ENCODE data around the gene ZNF135. TPM values are rescaled to one million over a fixed set of nuclear protein-coding genes. Genes with fewer than 3 reads are reported as not detected.

The ZNF135 gene
- total RNA-seq: 0.46 and 3.2 TPM in 2 replicates

DNA sequence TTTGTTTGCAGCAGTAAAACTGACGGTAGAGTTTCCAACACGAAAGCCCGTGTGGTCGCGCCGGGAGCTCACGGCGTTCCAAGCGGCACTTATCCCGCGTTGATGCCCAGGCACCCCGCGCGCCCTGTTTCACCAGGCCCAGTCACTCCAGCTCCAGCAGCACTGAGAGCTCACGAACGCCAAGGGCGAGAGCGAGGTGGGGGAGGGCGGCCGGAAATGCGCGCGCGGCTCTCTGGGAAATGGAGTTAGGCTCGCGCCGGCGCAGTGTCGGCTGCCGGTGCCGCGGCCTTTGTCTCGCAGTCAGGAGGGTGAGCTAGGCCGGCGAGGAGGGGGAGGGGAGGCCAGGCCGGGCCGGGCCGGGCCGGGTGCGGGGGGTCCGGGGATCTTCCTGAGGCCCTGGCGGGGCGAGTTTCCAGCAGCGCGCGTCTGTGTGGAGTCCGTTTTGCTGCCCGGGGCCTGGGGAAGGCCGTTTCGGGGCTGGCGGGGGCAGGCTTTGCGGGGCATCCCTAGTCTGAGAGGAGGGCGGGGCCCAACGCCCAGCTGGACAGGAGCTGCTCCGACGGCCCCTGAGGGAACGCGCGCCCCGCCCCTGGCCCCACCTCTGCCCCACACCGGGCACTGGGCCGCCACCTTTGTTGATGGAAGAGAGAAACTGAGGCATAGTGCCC, at the start of gene ZNF135:
ZNF135 (plus strand) TSS at position 280 of the 668 bp plus-strand sequence. CDS start 721 bp downstream, outside the sequence.
- peak; percentile 20 for DNase-seq (ENCODE audit: low read depth, low spot score)

- DNase-seq (ENCODE audit: low read depth, low spot score): no peak
These were observed 49.8 kb upstream of the ZNF135 start for GRCh38 chr19:58009301-58009665.

DNA sequence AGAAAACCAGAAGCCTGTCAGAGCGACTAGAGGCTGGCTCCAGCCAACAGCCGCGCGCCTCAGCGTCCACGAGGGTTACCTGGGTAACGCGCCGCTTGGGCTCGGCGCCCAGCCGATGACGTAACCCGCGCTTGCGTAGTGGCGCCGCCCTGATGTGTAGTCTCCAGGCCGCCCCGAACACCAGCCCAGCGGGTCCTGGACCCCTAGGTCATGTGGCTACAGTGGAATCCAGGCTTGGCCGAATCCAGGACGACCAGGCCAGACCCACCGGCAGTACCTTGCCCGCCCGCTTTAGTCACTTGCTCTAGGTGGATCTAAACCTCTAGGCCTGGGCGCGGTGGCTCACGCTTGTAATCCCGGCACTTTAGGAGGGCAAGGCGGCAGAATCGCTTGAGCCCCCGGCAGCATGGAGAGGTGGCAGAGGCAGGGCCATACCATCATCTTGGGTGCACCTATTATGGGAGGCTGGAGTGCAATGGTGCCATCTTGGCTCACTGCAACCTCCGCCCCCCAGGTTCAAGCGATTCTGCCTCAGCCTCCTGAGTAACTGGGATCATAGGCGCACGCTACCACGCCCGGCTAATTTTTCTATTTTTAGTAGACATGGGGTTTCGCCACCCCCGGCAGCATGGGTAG, 49.3 kb upstream of the ZNF135 start:
- peak; percentile 53 for DNase-seq (ENCODE audit: low read depth, low spot score)

DNA sequence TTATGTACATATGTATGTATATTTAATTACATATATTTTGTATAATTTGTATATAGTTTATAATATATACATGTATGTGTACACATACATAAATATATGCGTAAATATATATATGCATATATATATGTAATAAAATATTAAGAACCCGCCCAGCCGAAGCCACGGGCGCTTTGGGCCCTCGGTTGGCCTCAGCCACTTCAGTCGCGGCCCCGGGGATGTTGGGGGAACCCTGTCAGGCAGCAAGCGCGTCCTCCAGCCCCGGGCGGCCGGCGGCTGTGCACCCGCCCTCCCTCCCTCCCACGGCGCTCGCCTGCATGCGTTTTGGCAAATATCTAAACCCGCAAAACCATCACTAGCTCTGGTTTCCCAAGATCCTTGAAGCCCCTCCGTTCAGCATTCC, 48.6 kb upstream of the ZNF135 start:
- DNase-seq (ENCODE audit: low read depth, low spot score): no peak

GRCh38 chr19:58014141-58014540, 44.9 kb upstream of the ZNF135 start:
- DNase-seq (ENCODE audit: low read depth, low spot score): no peak

- DNase-seq (ENCODE audit: low read depth, low spot score): no peak
These were observed 39.0 kb upstream of the ZNF135 start for GRCh38 chr19:58020129-58020528.

DNA sequence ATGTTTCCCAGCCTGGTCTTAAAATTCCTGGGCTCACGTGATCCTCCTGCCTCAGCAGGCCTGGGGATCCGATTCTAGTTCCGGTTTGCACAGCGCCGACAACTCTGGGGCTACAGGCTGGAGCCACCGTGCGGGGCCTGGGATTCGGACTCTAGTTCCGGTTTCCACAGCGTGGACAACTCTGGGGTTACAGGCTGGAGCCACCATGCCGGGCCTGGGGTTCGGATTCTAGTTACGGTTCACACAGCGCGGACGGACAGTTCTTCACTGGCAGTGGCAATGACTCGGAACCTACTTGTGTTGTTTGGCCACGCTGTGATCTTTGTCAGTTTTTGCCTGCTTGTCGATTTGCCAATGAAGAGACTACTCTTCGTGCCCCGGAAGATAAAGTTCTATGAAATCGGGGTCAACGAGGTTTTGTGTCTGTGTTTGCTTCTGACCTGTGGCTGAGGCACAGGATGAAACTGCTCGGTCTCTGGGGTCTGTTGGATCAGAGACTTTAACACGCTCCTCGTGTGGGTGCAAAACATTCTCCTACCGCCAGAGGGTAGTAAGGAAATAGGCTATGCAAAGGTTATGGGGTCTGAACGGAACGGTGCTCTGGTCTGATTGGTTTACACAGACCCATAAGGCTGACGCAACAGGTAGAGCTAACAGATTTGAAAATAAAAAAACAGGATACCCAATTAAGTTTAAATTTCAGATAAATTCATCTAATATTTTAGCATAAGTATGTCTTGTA, 37.4 kb upstream of the ZNF135 start:
- DNase-seq (ENCODE audit: low read depth, low spot score): no peak

DNA sequence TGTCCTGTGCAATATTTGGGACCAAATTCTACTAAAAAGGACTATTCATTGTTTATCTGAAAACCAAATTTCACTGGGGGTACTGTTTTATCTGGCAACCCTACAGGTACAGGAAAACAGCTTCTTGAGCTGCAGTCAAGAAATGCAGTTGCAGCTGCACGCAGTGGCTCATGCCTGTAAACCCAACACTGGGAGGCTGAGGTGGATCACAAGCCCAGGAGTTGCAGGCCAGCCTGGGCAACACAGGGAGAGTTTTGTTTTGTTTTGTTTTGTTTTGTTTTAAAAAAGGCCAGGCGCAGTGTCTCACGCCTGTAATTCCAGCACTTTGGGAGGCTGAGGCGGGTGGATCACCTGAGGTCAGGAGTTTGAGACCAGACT, 36.8 kb upstream of the ZNF135 start:
- no peak for DNase-seq (ENCODE audit: low read depth, low spot score)

GRCh38 chr19:58024661-58025060, 34.4 kb upstream of the ZNF135 start:
- DNase-seq (ENCODE audit: low read depth, low spot score): no peak

DNA sequence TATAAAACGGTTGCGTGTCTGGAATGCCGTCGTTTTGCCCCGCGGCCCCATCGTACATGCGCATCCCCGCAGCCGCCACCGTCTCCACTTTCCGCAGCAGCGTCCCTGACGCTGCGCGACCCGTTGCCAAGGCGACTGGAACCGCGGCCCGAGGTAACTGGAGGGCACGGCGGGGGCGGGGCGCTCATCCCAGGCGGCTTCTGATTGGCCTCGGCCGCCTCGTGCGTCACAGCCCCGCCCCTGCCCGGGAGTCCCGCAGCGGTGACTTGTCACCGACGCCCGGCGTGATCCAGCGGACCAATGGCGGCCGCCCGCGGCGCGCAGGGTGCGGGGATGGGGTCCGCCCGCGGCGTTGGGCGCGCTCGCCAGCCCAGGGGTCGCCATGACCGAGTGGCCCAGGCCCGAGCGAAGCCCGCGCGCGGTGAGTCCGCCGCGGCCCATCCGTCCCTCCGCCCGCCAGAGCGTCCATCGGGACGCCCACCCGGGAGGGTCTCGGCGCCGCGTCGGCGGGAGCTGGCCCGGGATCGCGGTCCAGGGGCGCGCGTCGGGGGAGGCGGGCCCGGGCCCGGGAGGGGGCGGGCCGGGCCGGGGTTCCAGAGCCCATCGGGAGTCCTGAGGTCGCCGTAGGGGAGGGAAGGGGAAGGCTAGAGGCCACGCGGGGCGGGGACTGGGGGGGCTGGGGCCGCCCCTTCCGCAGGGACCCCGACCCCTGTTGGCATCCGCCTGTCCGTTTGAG, 25.2 kb upstream of the ZNF135 start, which contains the start of gene ZSCAN1:
ZSCAN1 (plus strand) TSS at position 285 of the 736 bp plus-strand sequence. CDS start 3,812 bp downstream, outside the sequence.
- no peak for DNase-seq (ENCODE audit: low read depth, low spot score)

- no peak for DNase-seq (ENCODE audit: low read depth, low spot score)
These were observed 24.6 kb upstream of the ZNF135 start for GRCh38 chr19:58034477-58034793.

DNA sequence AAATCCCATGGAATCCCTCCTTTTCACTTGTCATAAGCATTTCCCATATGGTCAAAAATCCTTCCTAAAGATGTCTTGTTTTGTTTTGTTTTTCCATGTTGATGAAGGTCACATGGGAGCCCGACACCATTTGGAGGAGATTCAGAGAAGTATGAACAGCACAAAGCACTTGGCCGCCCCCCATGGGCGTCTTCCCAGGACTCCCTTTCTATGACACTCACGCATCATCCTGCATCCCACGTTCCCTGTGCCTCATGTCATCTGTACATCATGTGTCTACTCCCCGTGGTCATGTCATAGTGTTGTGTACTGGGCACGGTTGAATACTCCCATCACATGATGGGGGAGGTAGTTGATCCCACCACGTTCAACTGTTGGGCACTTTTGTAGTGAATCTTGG, 23.2 kb upstream of the ZNF135 start:
- DNase-seq (ENCODE audit: low read depth, low spot score): no peak

DNA sequence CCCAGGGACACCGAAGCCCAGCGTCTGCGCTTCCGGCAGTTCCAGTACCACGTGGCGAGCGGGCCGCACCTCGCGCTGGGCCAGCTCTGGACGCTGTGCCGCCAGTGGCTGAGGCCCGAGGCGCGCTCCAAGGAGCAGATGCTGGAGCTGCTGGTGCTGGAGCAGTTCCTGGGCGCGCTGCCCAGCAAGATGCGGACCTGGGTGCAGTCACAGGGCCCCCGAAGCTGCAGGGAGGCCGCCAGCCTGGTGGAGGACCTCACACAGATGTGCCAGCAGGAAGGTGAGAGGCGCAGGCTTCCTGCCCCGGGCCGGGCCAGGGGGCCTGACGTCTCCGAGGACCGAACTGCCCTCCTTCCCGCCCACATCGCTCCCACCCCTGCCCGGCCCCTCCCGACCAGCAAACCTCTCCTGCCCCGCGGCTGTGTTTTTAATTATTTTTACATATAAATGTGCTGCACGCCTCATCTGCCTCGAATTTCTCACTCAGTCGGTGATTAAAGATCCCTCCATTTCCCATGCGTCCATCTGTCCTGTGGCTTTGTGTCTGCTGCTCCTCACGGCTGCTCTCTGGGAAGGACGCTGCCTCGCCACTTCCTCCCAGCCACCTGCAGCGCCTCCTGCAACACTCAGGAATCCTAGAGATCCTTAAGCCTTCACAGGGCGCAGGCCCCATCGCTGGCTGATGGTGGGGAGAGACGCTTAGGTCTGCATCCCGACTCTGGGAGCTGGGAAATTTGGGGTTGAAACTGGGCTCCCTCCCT, 21.0 kb upstream of the ZNF135 start:
- no peak for DNase-seq (ENCODE audit: low read depth, low spot score)

GRCh38 chr19:58038688-58039204, 20.3 kb upstream of the ZNF135 start:
- no peak for DNase-seq (ENCODE audit: low read depth, low spot score)

DNA sequence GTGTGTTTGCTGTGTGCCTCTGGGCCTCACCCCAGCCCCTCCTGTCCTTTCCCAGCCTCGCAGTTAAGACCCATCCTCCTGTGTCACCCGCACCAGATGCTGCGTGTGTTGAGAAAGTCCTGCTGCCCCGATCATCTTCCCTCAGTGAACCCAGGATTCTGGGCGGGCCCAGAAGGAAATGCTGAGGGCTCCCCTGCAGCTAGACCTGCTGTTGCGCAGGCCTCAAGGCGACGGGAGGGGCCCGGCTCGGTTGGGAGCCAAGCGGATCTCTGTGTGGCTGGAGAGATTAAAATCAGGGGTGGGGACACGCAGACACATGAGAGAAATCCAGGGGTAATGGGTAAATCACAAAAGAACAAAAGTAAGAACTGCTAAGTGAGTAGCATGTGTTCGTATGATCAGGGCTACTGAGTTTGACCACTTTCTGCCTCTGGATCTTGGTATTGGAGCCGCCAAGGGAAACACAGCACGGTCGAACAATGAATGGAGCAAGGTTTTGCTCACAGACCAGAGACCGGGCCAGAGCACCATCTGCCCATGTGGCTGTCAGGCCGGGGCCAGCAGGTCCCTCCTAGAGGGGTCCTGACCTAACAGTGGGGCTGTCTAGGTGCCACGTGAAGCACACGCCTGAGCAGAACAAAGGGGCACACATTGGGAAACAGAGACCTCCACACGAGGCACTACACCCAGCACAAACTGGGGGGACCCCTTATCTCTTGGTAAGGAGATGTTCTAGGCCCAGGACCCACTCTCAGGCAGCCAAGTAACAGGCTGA, 18.1 kb upstream of the ZNF135 start:
- no peak for DNase-seq (ENCODE audit: low read depth, low spot score)

DNA sequence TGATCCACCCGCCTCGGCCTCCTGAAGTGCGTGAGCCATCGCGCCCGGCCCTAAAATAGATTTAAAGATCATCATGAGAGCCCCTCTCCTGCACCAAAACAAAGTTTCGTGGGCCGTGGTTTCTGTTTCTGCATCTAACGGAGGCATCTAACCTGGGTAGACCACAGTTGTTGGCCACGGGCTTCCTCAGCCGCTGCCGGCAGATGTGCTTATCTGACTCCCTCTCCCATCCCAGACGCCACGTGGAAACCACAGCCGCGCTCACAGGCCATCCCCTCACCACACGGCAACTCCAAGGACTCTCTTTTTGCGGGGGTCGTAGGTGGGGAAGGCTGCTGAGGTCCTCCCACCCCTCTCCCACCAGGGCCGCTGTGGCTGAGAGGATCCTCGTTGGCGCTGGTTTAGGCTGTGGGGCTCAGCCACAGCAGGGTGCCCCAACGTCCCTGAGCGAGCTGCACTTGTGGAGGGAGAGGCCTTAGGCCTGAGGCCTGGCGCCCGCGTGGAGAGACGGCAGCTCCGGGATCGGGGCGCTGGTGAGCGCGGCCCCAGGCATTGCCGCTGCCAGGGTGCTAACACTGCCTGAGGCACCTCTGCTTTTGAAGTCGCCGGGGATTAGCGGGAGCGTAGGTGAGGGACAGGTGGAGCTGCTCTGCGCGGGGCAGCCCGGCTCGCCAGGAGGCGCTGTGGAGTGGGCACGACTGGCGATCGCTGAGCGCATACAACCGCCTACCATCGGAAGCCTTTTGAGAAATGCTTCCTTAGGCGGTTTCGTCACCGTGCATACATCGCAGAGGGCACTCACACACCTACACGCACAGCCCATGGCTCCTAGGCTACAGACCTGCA, 16.4 kb upstream of the ZNF135 start:
- no peak for DNase-seq (ENCODE audit: low read depth, low spot score)

- DNase-seq (ENCODE audit: low read depth, low spot score): no peak
These were observed 14.7 kb upstream of the ZNF135 start for GRCh38 chr19:58044391-58044790.

DNA sequence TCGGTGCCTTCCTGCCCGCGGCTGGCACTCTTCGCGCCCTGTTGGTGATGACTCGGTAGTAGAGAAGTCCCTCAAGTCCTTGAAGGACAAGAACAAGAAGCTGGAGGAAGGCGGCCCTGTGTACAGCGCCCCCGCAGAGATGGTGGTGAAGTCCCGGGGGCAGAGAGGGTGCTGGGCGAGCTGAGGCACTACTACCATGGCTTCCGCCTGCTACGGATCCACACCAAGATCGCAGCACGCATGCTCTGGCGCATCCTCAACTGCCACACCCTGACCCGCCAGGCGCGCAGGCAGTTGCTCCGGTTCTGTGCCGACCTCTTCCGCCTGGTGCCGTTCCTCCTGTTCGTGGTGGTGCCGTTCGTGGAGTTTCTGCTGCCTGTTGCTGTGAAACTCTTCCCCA, 14.2 kb upstream of the ZNF135 start:
- DNase-seq (ENCODE audit: low read depth, low spot score): no peak

- DNase-seq (ENCODE audit: low read depth, low spot score): no peak
These were observed 13.6 kb upstream of the ZNF135 start for GRCh38 chr19:58045411-58046050.

Measured in pulmonary artery endothelial cell (primary cell).